Activated T-cell treated with anti-CD3 and anti-CD28 coated beads, Interleukin-2, amount 50 U/mL, for 24 hours (primary cell): ENCODE measurements around the gene SH3RF2.

ENCODE experiments used
- DNase-seq: peaks from one replicate; pipeline ENCODE4 v3.0.0-alpha.2; 2020
- H3K27ac Mint-ChIP-seq: 2 replicates; pipeline ENCODE4 v1.8.0; 2020; ENCODE audit warnings: mild to moderate bottlenecking, mixed read lengths
- H3K27me3 Mint-ChIP-seq: 2 replicates; pipeline ENCODE4 v1.8.0; 2020; ENCODE audit warnings: mixed read lengths
- H3K36me3 Mint-ChIP-seq: 2 replicates; pipeline ENCODE4 v1.8.0; 2020; ENCODE audit warnings: low read depth, mixed read lengths
- H3K4me1 Mint-ChIP-seq: 2 replicates; pipeline ENCODE4 v1.8.0; 2020; ENCODE audit warnings: low read depth, mixed read lengths
- H3K4me3 Mint-ChIP-seq: 2 replicates; pipeline ENCODE4 v1.8.0; 2020; ENCODE audit warnings: mild to moderate bottlenecking, moderate library complexity, mixed read lengths
- H3K9me3 Mint-ChIP-seq: 2 replicates; pipeline ENCODE4 v1.8.0; 2020; ENCODE audit warnings: mixed read lengths

Gene SH3RF2

DNA sequence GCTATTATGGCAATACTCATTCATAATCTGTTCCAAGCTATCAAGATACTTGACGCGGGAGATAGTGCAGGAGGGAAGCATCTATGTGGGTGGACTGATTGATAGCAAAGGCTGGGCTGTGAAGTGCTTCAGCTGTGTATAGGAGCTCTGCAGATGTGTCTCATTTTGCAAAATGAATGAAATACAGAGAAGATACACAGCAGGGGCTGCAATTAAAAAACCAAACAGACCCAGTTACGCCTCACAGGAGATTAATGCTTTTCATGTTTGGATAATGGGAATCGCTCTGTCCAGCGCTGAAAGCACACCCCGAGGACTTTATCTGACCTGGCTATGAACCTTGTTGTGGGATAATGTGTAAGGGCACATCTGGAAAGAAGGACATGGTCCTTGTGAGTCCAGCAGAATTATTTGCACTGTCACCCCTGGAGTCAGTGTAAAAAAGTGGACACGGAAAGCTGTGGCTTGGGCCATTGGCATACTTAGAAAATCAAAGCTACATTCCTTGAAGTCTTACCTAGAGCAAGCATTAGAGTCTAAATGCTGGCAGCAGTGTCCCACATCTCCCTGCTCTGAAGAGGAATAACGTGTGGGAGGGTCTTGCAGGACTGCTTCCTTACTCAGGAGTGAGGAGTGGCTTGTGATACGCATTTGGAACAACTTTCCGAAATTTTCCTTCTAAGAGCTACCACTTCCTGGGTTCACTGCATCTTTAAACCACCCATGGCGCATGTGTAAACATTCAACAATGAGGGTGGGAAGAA is 2.6 kb downstream of the SH3RF2 start:
- Mint-ChIP-seq H3K36me3 (no peaks in the 10 kb centered on the region), H3K4me1 (peaks cover 50% of the 10 kb centered on the region), H3K27ac (no peak overlapping the region), H3K9me3 (no peaks in the 10 kb centered on the region), H3K4me3 (no peak overlapping the region), H3K27me3 (peaks cover 81% of the 10 kb centered on the region)
- DNase-seq, result no peak

DNA sequence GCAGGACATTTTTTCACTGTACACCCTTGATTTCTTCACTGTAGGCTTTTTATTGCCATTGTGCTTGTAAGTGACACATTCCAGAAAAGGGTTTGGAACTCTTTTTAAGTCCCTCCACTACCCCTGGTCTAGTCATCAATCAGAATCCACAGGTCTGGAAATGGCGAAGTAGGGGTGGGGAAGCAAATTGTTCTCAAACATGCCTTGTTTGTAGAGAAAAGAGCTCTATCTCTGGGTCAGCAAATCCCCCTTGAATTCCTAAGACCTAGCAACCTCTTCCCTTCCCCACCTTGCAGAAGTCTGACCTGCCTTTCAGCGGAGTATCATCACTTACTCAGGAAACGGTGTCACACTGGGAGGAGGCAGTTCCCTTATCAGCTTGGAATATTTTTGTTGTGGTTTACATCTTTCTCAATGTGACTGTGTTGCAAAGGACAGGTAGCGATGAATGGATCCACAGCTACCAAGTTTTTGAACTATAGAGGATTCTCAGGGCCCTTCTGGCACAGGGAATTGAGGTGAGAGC is 3.2 kb downstream of the SH3RF2 start:
- no peak overlapping the region for H3K4me3 Mint-ChIP-seq

DNA sequence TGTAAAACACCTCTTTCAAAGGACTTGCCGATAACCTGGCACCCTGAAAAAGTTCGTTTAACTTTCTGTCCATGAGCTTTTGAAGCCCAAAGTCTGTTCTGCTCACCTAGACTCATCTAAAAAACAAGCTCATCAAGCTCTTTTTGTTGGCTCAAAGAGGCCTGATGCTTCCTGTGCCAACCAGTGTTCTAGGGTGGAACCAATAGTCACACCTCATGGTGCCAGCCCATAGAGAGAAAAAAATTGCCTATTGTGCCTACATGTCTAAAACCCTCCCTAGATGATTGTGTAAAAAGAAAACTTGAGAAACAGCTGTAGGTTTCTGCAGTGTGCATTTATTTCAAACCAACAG is 4.7 kb downstream of the SH3RF2 start:
- Mint-ChIP-seq H3K9me3 (no peaks in the 10 kb centered on the region), H3K36me3 (no peaks in the 10 kb centered on the region), H3K27ac (peak overlapping the region; percentile 42), H3K27me3 (peaks cover 70% of the 10 kb centered on the region), H3K4me1 (peaks cover 57% of the 10 kb centered on the region), H3K4me3 (no peak overlapping the region)
- no peak for DNase-seq

More for the DNA sequence above, 3.2 kb downstream of the SH3RF2 start:
- Mint-ChIP-seq H3K4me1 (peaks cover 50% of the 10 kb centered on the region), H3K9me3 (no peaks in the 10 kb centered on the region), H3K27me3 (peaks cover 78% of the 10 kb centered on the region), H3K27ac (no peak overlapping the region), H3K36me3 (no peaks in the 10 kb centered on the region)
- DNase-seq, result no peak

DNA sequence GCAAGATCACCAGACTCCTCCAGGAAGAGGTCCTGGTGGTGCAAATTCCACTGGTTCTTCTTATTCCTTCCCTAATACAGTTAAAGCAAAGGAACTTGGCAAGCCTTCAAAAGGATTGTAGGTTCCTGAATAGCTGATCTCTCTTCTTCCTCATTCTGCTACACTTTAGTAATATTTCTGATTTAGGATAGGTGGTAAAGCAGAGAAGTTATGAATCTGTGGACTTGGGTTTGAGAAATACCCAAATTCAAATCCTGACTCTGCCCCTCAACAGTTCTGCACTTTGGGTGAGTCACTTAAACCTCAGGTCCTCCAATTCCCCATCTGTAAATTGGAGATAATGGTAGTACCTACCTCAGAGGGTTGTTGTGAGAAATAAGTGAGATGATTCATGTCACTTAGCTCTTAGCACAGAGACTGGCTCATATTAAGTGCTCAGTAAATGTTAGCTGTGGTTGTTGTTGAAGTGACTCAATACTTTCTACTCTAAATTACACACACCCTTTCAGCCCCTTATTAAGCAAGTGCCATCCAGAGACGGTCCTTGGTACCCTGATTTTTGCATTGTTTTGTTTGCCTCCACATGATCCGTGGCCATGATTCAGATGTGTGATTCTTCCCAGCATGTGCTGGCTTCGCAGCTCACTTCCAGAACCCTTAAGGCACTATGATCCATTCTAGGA is 5.2 kb downstream of the SH3RF2 start:
- DNase-seq, result no peak
- no peak overlapping the region for H3K4me3 Mint-ChIP-seq
- no peaks in the 10 kb centered on the region for H3K9me3 Mint-ChIP-seq
- peak overlapping the region; percentile 65 for H3K27ac Mint-ChIP-seq
- peaks cover 65% of the 10 kb centered on the region for H3K27me3 Mint-ChIP-seq
- H3K36me3 Mint-ChIP-seq, result no peaks in the 10 kb centered on the region
- peaks cover 57% of the 10 kb centered on the region for H3K4me1 Mint-ChIP-seq

DNA sequence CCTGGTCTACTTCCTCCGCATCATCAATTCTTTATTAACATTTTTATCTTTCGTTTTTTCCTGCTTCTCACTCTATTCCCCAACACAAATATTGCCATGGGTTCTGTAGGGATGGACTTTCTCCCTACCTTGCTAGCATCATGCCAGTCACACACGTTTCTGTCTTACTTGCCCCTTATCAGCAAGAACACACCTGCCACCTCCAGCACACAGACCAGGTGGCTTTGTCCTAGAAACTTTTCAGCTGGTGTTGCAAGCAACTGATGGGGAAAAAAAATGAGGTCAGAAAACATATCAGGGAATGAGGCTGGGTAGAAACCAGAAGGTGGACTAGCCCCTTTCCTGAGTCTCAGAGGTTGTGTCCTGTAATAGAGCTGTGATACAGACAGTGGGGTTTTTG is 5.8 kb downstream of the SH3RF2 start:
- no peaks in the 10 kb centered on the region for H3K9me3 Mint-ChIP-seq
- H3K36me3 Mint-ChIP-seq, result no peaks in the 10 kb centered on the region
- H3K27ac Mint-ChIP-seq, result peak overlapping the region; percentile 65
- no peak overlapping the region for H3K4me3 Mint-ChIP-seq
- DNase-seq, result no peak
- H3K27me3 Mint-ChIP-seq, result peaks cover 58% of the 10 kb centered on the region
- peaks cover 56% of the 10 kb centered on the region for H3K4me1 Mint-ChIP-seq

DNA sequence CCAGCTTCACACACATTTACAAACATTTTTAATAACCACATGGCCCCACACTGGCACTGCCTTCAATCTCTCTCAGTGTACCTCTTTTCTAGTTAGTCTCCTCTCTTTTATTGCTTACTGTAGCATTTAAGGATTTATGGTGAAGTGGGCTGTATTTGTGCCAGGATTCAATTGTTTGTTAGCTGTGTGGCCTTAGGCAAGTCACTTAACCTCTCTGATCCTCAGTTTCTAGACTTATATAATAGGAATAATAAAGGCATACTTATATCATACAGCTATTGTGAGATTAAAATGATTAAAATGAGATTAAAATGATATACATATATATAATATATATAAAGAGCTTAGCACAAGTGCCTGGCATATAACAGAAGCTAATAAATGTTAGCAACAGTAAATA is 6.4 kb downstream of the SH3RF2 start:
- DNase-seq, result no peak
- Mint-ChIP-seq H3K27me3 (peaks cover 53% of the 10 kb centered on the region), H3K4me3 (no peak overlapping the region), H3K4me1 (peaks cover 54% of the 10 kb centered on the region), H3K9me3 (no peaks in the 10 kb centered on the region), H3K36me3 (no peaks in the 10 kb centered on the region), H3K27ac (no peak overlapping the region)

DNA sequence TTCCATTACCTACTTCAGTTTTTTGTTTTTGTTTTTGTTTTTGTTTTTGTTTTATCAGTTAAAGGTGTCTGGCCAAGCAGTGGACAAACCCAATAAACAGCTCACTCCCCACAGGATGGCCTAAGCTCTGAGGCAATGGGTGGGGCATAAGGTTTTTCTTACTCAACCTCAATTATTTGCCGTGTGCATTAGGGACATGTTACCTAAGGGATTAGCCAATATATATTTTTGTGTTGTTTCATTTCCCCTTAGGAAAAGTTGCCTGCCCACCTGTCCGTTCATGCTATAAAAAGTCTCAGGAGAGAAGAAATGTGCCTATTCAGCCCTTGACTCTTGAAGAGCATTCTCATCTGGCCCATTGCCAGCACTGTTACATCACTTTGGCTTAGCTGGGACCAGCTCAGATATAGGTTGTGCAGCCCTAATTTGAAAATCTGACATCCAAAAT is 7.3 kb downstream of the SH3RF2 start:
- Mint-ChIP-seq H3K4me1 (peaks cover 47% of the 10 kb centered on the region), H3K27ac (no peak overlapping the region), H3K27me3 (peaks cover 49% of the 10 kb centered on the region), H3K4me3 (no peak overlapping the region), H3K9me3 (no peaks in the 10 kb centered on the region), H3K36me3 (no peaks in the 10 kb centered on the region)
- no peak for DNase-seq

DNA sequence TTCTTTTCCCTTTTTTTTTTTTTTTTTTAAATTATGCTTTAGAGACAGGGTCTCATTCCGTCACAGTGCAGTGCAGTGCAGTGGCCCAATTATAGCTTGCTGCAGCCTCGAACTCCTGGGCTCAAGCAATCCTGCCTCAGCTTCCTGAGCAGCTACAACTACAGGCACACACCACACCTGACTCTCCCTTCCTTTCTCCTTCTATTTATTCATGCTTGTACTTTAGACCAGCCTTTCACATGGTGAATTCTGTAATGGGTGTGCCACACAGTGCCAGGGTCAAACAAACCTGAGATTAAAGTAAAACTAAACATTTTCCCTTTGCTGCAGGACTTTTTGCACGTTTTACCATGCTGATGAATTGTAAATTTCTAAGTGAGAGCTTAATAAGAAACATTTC is 8.0 kb downstream of the SH3RF2 start:
- Mint-ChIP-seq H3K4me3 (no peak overlapping the region), H3K27me3 (peaks cover 49% of the 10 kb centered on the region), H3K36me3 (no peaks in the 10 kb centered on the region), H3K27ac (no peak overlapping the region), H3K4me1 (peaks cover 46% of the 10 kb centered on the region), H3K9me3 (no peaks in the 10 kb centered on the region)
- DNase-seq, result no peak

DNA sequence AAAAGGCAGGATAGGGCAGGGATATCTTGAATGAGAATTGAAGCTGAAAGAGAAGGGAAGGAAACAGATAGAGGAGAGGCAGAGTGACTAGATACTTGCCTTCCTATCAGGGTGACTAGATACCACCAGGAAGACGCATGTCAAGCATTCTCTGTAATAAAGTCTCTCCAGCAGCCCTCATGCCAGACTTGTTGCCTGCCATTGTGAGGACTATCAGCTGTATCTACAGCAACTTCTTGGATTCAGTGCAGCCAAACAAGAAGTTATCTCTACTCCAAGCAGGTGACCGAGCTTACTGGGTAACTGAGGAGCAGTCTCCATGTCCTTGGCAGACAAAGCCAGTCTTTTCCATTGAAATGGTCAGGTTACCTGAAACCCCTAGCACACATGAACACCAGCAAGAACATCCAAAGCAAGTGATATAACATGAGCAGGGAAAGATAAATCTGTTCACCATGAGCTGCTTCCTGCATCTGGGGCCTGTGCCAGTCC is 9.3 kb downstream of the SH3RF2 start:
- peak overlapping the region; percentile 87 for H3K27ac Mint-ChIP-seq
- H3K27me3 Mint-ChIP-seq, result peaks cover 44% of the 10 kb centered on the region
- no peaks in the 10 kb centered on the region for H3K36me3 Mint-ChIP-seq
- no peak overlapping the region for H3K4me3 Mint-ChIP-seq
- no peak for DNase-seq
- H3K4me1 Mint-ChIP-seq, result peaks cover 40% of the 10 kb centered on the region
- no peaks in the 10 kb centered on the region for H3K9me3 Mint-ChIP-seq

DNA sequence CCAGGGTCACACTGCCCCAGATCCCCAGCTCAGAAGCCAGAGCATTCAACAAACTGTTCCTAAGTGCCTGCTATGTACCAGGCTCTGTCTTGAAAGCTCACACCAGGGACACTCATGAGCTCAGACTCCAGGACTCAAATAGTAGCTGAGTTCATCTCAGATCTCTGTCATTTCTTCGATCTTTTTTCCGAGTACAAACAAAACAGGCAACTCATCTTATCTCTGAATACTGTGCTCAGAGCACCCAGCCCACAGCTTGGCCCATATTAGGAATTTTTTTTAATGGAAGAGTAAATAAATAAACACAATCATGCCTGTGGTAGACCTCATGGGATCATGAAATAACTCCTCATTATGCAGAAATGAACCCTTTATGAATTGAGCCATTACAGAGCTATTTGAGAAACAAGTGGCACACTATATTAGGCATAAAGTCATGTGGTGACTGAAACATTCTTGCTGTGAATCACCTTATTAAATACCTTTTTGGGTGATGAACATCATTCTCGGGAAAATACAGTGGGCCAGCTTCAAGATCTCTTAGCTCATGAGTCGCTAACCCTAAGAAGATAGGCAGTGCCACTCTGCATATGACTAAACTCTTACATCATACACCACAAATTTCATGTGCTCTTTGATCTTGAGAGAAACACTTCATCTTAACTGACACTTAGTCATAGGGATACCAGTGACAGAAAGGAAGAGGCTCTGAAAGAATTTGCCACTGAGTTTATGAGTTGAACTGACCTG is 9.9 kb downstream of the SH3RF2 start:
- Mint-ChIP-seq H3K4me1 (peaks cover 34% of the 10 kb centered on the region), H3K9me3 (no peaks in the 10 kb centered on the region), H3K27me3 (peaks cover 45% of the 10 kb centered on the region), H3K4me3 (no peak overlapping the region), H3K27ac (peak overlapping the region; percentile 87), H3K36me3 (no peaks in the 10 kb centered on the region)
- no peak for DNase-seq

DNA sequence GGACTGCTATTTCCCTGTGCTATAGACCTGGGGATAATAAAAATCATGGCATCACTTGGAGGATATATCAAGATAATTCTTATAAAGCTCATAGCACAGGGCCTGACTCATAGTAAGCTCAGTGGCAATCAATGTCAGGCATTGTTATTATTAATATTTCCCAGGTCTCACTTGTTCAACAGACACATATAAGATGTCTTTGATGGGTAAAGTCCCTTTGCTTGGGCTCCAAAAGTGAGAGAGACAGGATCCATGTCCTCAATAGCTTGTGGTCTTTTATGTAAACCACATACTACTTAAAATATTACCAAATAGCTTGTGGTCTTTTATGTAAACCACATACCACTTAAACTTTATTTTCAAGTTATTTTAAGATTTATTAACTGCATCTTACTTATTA is 11.2 kb downstream of the SH3RF2 start:
- no peaks in the 10 kb centered on the region for H3K36me3 Mint-ChIP-seq
- peaks cover 23% of the 10 kb centered on the region for H3K4me1 Mint-ChIP-seq

DNA sequence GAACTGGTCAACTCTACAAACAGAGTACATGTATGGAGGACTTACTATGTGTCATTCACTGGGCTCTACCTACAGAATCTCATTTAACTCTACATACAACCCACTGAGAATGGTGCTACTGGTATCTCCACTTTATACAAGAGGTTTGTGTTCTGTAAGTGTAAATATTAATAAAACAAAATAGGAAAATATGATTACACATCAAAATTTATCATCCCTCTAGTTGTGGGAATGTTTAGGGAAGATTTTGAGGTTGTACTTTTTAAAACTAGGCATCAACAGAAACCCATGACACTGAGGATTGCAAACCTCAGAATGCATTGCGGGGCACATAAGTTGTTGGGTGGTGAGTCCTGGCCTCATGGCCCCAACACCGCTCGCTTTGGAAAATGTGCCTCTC is 11.7 kb downstream of the SH3RF2 start:
- DNase-seq, result no peak
- Mint-ChIP-seq H3K27me3 (peaks cover 48% of the 10 kb centered on the region), H3K4me3 (no peak overlapping the region), H3K9me3 (no peaks in the 10 kb centered on the region), H3K36me3 (no peaks in the 10 kb centered on the region), H3K27ac (no peak overlapping the region), H3K4me1 (peaks cover 23% of the 10 kb centered on the region)

More for the DNA sequence above, 11.2 kb downstream of the SH3RF2 start:
- H3K27ac Mint-ChIP-seq, result no peak overlapping the region
- H3K4me3 Mint-ChIP-seq, result no peak overlapping the region
- H3K27me3 Mint-ChIP-seq, result peaks cover 49% of the 10 kb centered on the region
- H3K9me3 Mint-ChIP-seq, result no peaks in the 10 kb centered on the region
- DNase-seq, result no peak

DNA sequence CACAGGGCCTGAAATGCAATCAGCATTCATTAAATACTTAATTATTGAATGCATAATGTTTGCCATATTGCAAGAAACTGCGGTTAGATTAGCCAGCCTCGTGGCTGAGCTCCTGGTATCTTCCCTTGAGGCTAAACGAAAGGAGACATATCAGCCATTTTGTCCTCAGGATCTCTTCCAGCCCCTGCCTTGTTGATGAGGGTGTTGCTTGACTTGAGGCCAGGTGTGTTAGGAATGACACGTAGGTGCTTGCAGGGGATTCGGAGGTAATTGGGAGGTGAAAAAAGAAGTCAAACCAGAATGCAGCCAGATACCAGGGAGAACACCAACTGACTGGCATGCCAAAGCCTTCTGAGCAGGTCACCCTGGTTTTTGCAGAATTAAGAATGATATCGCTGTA is 12.5 kb downstream of the SH3RF2 start:
- peaks cover 23% of the 10 kb centered on the region for H3K4me1 Mint-ChIP-seq
- H3K36me3 Mint-ChIP-seq, result no peaks in the 10 kb centered on the region
- peaks cover 44% of the 10 kb centered on the region for H3K27me3 Mint-ChIP-seq
- no peak overlapping the region for H3K4me3 Mint-ChIP-seq
- no peak overlapping the region for H3K27ac Mint-ChIP-seq
- no peaks in the 10 kb centered on the region for H3K9me3 Mint-ChIP-seq
- no peak for DNase-seq

DNA sequence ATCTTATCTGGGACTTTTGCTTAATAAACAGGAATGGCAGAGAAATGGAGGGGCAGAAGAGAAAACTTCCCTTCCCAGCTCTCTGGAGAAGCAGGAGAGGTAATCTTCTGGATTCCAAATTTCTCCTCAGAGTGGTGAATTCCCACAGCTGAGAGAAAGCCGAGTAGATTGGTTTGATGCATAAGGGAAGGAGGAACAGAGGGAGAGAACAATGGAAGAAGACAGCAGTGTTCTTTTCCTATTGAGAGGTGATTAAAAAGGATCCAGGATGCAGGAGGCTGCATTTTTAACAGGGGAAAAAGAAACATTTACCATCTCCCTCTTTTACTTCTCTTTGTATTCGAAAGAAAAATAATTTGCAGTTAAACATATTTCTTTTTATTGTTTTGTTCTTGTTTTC is 13.1 kb downstream of the SH3RF2 start:
- Mint-ChIP-seq H3K27ac (no peak overlapping the region), H3K9me3 (no peaks in the 10 kb centered on the region), H3K4me3 (no peak overlapping the region), H3K27me3 (peaks cover 43% of the 10 kb centered on the region), H3K4me1 (peaks cover 23% of the 10 kb centered on the region), H3K36me3 (no peaks in the 10 kb centered on the region)
- DNase-seq, result no peak
